ENCODE data around the gene MAD1L1. TPM values are rescaled to one million over a fixed set of nuclear protein-coding genes. Genes with fewer than 3 reads are reported as not detected.

The MAD1L1 gene
- total and polyA plus RNA-seq, 2 experiments from 2014 or later, result 38.2 to 69.8 TPM

DNA sequence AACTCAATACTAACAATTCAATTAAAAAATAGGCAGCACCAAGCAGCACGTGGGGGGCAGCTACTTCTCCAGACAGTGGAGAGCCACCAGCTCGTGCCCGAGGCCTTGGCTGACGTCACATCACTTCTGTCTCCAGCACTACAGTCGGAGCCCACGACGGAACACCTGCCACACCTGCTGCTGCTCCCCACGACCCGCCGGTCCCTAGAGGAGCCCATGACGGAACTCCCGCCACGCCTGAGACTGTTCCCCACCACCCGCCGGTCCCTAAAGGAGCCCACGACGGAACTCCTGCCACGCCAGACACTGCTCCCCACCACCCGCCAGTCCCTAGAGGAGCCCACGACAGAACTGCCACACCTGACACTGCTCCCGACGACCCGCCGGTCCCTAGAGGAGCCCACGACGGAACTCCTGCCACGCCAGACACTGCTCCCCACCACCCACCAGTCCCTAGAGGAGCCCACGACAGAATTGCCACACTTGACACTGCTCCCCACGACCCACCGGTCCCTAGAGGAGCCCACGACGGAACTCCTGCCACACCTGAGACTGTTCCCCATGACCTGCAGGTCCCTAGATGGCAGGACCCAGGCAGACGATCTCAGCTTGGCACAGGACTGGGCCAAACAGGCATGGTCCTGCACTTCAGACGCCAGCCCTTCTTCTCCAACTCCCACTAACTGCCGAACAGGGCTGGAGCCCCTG lies 304.7 kb downstream of the MAD1L1 start:
- DNase-seq, result no peak
- H3K79me2 ChIP-seq (ENCODE audit: insufficient read depth), result peaks cover 9% of the 10 kb centered on the region; the same call in 1 of the 2 replicates
- TF ChIP-seq EZH2phosphoT487 (IDR thresholded peaks at IDR 0.05; ENCODE audit: insufficient read depth, low read depth) (no peak), EZH2 (IDR thresholded peaks at IDR 0.05; ENCODE audit: insufficient read depth, poor library complexity, severe bottlenecking) (no peak)
- no peak overlapping the region for H3K27ac ChIP-seq
- no peaks in the 10 kb centered on the region for H3K36me3 ChIP-seq (ENCODE audit: low read depth)
- H3K27me3 ChIP-seq (replicated peaks; ENCODE audit: insufficient read depth), result no peaks in the 10 kb centered on the region
- no peaks in the 10 kb centered on the region for H3K9me2 ChIP-seq (ENCODE audit: insufficient read depth)
- no peak overlapping the region for H3K4me2 ChIP-seq (ENCODE audit: unreplicated experiment)
- no peak overlapping the region for H3K9ac ChIP-seq
- H4K20me1 ChIP-seq (ENCODE audit: insufficient read depth), result no peaks in the 10 kb centered on the region; the same call in 1 of the 2 replicates
- no peaks in the 10 kb centered on the region for H3F3A ChIP-seq (ENCODE audit: insufficient read depth)
- no peak overlapping the region for H3K4me3 ChIP-seq
- WGBS, 2 experiments (ENCODE audit: low coverage in 1 of 2, low lambda C conversion rate in 2 of 2, missing lambda C conversion rate in 2 of 2), result 88 to 93% methylated on average over 16 to 35 of the region's 35 CpGs
- in situ Hi-C loops (cut with MboI), result no loop called here
- H3K9me3 ChIP-seq (ENCODE audit: low read depth), result no peaks in the 10 kb centered on the region
- H2AFZ ChIP-seq, result no peak overlapping the region
- H3K4me1 ChIP-seq (ENCODE audit: insufficient read depth), result no peaks in the 10 kb centered on the region

GRCh38 chr7:1926908-1927306 lies 305.8 kb downstream of the MAD1L1 start:
- no peaks in the 10 kb centered on the region for H3K27me3 ChIP-seq (replicated peaks; ENCODE audit: insufficient read depth)
- no peak overlapping the region for H3K4me3 ChIP-seq
- no peak for DNase-seq
- 88 to 92% methylated on average over 5 of the region's 5 CpGs for whole genome bisulfite sequencing, 2 experiments (ENCODE audit: low coverage in 1 of 2, low lambda C conversion rate in 2 of 2, missing lambda C conversion rate in 2 of 2)
- H3K4me2 ChIP-seq (ENCODE audit: unreplicated experiment), result no peak overlapping the region
- TF ChIP-seq EZH2 (IDR thresholded peaks at IDR 0.05; ENCODE audit: insufficient read depth, poor library complexity, severe bottlenecking), result no peak
- TF ChIP-seq EZH2phosphoT487 (IDR thresholded peaks at IDR 0.05; ENCODE audit: insufficient read depth, low read depth), result no peak
- H3K9me2 ChIP-seq (ENCODE audit: insufficient read depth), result no peaks in the 10 kb centered on the region
- H3K9me3 ChIP-seq (ENCODE audit: low read depth), result no peaks in the 10 kb centered on the region
- H3K36me3 ChIP-seq (ENCODE audit: low read depth), result no peaks in the 10 kb centered on the region
- peaks cover 9% of the 10 kb centered on the region; the same call in 1 of the 2 replicates for H3K79me2 ChIP-seq (ENCODE audit: insufficient read depth)
- H3F3A ChIP-seq (ENCODE audit: insufficient read depth), result peaks cover 6% of the 10 kb centered on the region; the same call in 1 of the 2 replicates
- no peak overlapping the region for H3K9ac ChIP-seq
- H3K27ac ChIP-seq, result no peak overlapping the region
- in situ Hi-C loops (cut with MboI), result no loop called here
- H4K20me1 ChIP-seq (ENCODE audit: insufficient read depth), result no peaks in the 10 kb centered on the region; the same call in 1 of the 2 replicates
- no peak overlapping the region for H2AFZ ChIP-seq
- H3K4me1 ChIP-seq (ENCODE audit: insufficient read depth), result peaks cover 6% of the 10 kb centered on the region; the same call in 1 of the 2 replicates

- Histone ChIP-seq H4K20me1 (ENCODE audit: insufficient read depth) (no peaks in the 10 kb centered on the region; the same call in 1 of the 2 replicates), H3K27ac (no peak overlapping the region), H3K4me1 (ENCODE audit: insufficient read depth) (peaks cover 11% of the 10 kb centered on the region; the same call in 1 of the 2 replicates), H3F3A (ENCODE audit: insufficient read depth) (peaks cover 10% of the 10 kb centered on the region), H3K9ac (no peak overlapping the region), H3K27me3 (replicated peaks; ENCODE audit: insufficient read depth) (no peaks in the 10 kb centered on the region), H3K4me3 (no peak overlapping the region), H2AFZ (no peak overlapping the region), H3K36me3 (ENCODE audit: low read depth) (no peaks in the 10 kb centered on the region), H3K9me2 (ENCODE audit: insufficient read depth) (no peaks in the 10 kb centered on the region), H3K4me2 (ENCODE audit: unreplicated experiment) (no peak overlapping the region), H3K79me2 (ENCODE audit: insufficient read depth) (peaks cover 9% of the 10 kb centered on the region; the same call in 1 of the 2 replicates), H3K9me3 (ENCODE audit: low read depth) (no peaks in the 10 kb centered on the region)
- DNase-seq, result no peak
- in situ Hi-C loops (cut with MboI), result no loop called here
- TF ChIP-seq EZH2 (IDR thresholded peaks at IDR 0.05; ENCODE audit: insufficient read depth, poor library complexity, severe bottlenecking) (no peak), EZH2phosphoT487 (IDR thresholded peaks at IDR 0.05; ENCODE audit: insufficient read depth, low read depth) (no peak)
- 84 to 88% methylated on average over 14 of the region's 14 CpGs for WGBS, 2 experiments (ENCODE audit: low coverage in 1 of 2, low lambda C conversion rate in 2 of 2, missing lambda C conversion rate in 2 of 2)
Observed at GRCh38 chr7:1925973-1926907, 306.5 kb downstream of the MAD1L1 start.

- in situ Hi-C loops (cut with MboI), result no loop called here
- Histone ChIP-seq H3K4me1 (ENCODE audit: insufficient read depth) (peaks cover 13% of the 10 kb centered on the region), H3K9ac (no peak overlapping the region), H3K79me2 (ENCODE audit: insufficient read depth) (peaks cover 9% of the 10 kb centered on the region; the same call in 1 of the 2 replicates), H3K9me2 (ENCODE audit: insufficient read depth) (no peaks in the 10 kb centered on the region), H3K36me3 (ENCODE audit: low read depth) (no peaks in the 10 kb centered on the region), H2AFZ (no peak overlapping the region), H3K9me3 (ENCODE audit: low read depth) (no peaks in the 10 kb centered on the region), H3K27ac (no peak overlapping the region), H3K4me3 (no peak overlapping the region), H3K4me2 (ENCODE audit: unreplicated experiment) (no peak overlapping the region), H4K20me1 (ENCODE audit: insufficient read depth) (no peaks in the 10 kb centered on the region; the same call in 1 of the 2 replicates), H3F3A (ENCODE audit: insufficient read depth) (peaks cover 13% of the 10 kb centered on the region), H3K27me3 (replicated peaks; ENCODE audit: insufficient read depth) (no peaks in the 10 kb centered on the region)
- TF ChIP-seq EZH2 (IDR thresholded peaks at IDR 0.05; ENCODE audit: insufficient read depth, poor library complexity, severe bottlenecking) (no peak), EZH2phosphoT487 (IDR thresholded peaks at IDR 0.05; ENCODE audit: insufficient read depth, low read depth) (no peak)
- DNase-seq, result no peak
- WGBS, 2 experiments (ENCODE audit: low coverage in 1 of 2, low lambda C conversion rate in 2 of 2, missing lambda C conversion rate in 2 of 2), result 89 to 90% methylated on average over 12 of the region's 12 CpGs
Observed at GRCh38 chr7:1925349-1925748, 307.4 kb downstream of the MAD1L1 start.
